ENCODE data around the gene NGFR. TPM values are rescaled to one million over a fixed set of nuclear protein-coding genes. Genes with fewer than 3 reads are reported as not detected.

The NGFR gene
- total RNA-seq, 6 donors from 2014 or later, result 1.3 to 2.9 (median 2.2) TPM

GRCh38 chr17:49553676-49554335 is 58.7 kb downstream of the NGFR start:
- no peak overlapping the region for H3K4me3 ChIP-seq
- no peak overlapping the region for H3K27ac ChIP-seq
- no peak for ATAC-seq (ENCODE audit: low FRiP score in 2 of 2)
- no peaks in the 10 kb centered on the region for H3K36me3 ChIP-seq
- no peaks in the 10 kb centered on the region for H3K9me3 ChIP-seq
- peaks cover 0 to 12% (median 4%) of the 10 kb centered on the region in 4 donors for H3K4me1 ChIP-seq
- DNase-seq, result no peak
- TF ChIP-seq, protein P1, sequence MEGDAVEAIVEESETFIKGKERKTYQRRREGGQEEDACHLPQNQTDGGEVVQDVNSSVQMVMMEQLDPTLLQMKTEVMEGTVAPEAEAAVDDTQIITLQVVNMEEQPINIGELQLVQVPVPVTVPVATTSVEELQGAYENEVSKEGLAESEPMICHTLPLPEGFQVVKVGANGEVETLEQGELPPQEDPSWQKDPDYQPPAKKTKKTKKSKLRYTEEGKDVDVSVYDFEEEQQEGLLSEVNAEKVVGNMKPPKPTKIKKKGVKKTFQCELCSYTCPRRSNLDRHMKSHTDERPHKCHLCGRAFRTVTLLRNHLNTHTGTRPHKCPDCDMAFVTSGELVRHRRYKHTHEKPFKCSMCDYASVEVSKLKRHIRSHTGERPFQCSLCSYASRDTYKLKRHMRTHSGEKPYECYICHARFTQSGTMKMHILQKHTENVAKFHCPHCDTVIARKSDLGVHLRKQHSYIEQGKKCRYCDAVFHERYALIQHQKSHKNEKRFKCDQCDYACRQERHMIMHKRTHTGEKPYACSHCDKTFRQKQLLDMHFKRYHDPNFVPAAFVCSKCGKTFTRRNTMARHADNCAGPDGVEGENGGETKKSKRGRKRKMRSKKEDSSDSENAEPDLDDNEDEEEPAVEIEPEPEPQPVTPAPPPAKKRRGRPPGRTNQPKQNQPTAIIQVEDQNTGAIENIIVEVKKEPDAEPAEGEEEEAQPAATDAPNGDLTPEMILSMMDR (IDR thresholded peaks at IDR 0.05), result no peak
- TF ChIP-seq EP300 (IDR thresholded peaks at IDR 0.05), result no peak
- H3K27me3 ChIP-seq, result no peaks in the 10 kb centered on the region
- WGBS, 2 donors, result 70 to 72% methylated on average over 8 of the region's 8 CpGs

DNA sequence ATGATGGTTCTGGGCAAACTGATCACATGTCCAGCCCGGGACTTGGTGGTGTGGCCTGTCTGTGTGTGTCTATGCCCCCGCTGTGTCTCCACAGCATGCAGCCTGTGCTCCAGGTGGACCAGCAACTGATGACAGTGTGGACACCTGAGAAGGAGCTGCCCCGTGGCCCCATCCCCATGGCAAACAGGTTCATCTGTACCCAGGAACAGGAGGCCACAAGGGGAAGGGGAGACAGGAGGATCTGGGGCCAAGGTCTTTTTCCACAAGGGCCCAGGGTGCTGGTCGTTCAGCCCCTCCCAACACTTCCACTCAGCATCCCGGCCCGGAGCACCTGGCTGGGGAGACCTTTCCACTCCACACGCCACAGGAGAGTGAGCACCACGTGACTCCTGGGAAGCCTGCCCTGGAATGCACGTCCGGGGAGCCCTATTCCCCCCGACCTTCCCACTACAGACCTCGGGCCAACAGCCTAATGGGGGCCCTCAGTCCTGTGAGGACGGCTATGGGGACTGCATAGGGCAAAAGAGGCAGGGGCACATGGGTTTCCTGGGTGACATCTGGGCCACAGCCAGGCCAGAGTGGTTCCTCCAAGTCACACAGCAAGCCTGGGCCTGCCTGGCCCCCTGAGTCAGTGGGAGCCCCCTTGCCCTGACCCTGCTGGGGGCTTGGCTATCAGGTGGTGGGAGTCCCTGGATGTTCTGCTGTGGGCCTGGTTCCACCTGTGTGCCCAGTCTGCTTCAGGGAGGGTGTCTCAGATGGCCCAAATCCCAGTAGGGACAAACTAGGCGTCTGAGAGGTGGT is 59.8 kb downstream of the NGFR start:
- Histone ChIP-seq H3K36me3 (no peaks in the 10 kb centered on the region), H3K9me3 (no peaks in the 10 kb centered on the region), H3K4me3 (no peak overlapping the region), H3K4me1 (peaks cover 0 to 12% (median 4%) of the 10 kb centered on the region in 4 donors), H3K27me3 (no peaks in the 10 kb centered on the region), H3K27ac (no peak overlapping the region)
- TF ChIP-seq POLR2AphosphoS5 (IDR thresholded peaks at IDR 0.05), result no peak
- TF ChIP-seq EP300 (IDR thresholded peaks at IDR 0.05), result no peak
- TF ChIP-seq, protein P1 (IDR thresholded peaks at IDR 0.05), result no peak
- no peak for TF ChIP-seq POLR2A (IDR thresholded peaks at IDR 0.05)
- no peak for DNase-seq
- ATAC-seq (ENCODE audit: low FRiP score in 2 of 2), result no peak
- WGBS, 2 donors, result 81 to 82% methylated on average over 2 to 12 of the region's 14 CpGs

DNA sequence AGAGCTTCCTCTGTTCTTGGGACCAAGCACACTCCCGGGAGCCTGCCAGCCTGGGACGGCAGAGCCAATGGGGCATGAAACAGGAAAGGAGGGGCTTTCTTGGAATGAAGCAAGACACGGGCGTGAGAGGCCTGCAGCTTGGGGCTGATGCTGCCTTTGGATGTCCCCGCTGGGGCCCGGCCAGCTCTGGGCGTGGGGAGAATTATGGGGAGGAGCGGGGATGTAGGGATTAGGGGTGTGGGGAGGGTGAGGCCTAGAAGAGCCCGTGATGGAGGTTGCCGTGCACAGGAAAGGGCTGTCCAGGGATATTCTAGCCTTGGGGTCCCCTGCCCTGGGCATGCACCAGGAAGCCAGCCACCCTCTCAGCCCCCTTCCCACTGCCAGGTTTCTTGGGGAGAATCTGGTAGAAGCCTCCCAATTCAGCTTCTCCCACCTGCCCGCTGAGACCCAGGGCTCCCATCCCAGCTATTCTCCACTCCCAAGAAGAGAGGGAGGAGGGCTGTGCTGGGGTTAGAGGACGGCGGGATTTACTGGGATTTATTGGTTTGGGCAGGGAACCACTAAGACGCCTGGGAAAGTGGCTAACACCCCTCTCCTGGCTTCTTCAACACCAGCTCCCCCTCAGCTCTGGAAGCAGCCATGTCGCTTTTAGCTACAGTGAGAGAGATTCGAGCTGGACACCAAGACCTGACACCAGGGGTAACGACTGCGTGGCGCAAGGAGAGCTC is 60.6 kb downstream of the NGFR start:
- Histone ChIP-seq H3K4me3 (no peak overlapping the region), H3K27me3 (no peaks in the 10 kb centered on the region), H3K36me3 (no peaks in the 10 kb centered on the region), H3K4me1 (peaks cover 0 to 12% (median 4%) of the 10 kb centered on the region in 4 donors), H3K9me3 (no peaks in the 10 kb centered on the region), H3K27ac (no peak overlapping the region)
- no peak for DNase-seq
- WGBS, 2 donors, result 68 to 70% methylated on average over 19 of the region's 19 CpGs
- ATAC-seq (ENCODE audit: low FRiP score in 2 of 2), result no peak
- TF ChIP-seq, protein P1 (IDR thresholded peaks at IDR 0.05), result no peak
- TF ChIP-seq EP300 (IDR thresholded peaks at IDR 0.05) (no peak), POLR2A (IDR thresholded peaks at IDR 0.05) (no peak), POLR2AphosphoS5 (IDR thresholded peaks at IDR 0.05) (no peak)

GRCh38 chr17:49556223-49556943 is 61.3 kb downstream of the NGFR start:
- 15 to 36% methylated on average over 6 to 21 of the region's 30 CpGs for WGBS, 2 donors
- no peak overlapping the region for H3K4me3 ChIP-seq
- peaks cover 0 to 12% (median 4%) of the 10 kb centered on the region in 4 donors for H3K4me1 ChIP-seq
- H3K27me3 ChIP-seq, result no peaks in the 10 kb centered on the region
- TF ChIP-seq EP300 (IDR thresholded peaks at IDR 0.05), result no peak
- TF ChIP-seq, protein P1 (IDR thresholded peaks at IDR 0.05), result peak; percentile 94 to 97 (median 96)
- no peaks in the 10 kb centered on the region for H3K36me3 ChIP-seq
- no peak overlapping the region for H3K27ac ChIP-seq
- peak; percentile 87 to 92 for ATAC-seq (ENCODE audit: low FRiP score in 2 of 2)
- H3K9me3 ChIP-seq, result no peaks in the 10 kb centered on the region
- DNase-seq, result peak; percentile 72 to 96
